GM21528 (cell line): ENCODE results near the gene ZNF503.

Experiments
- ATAC-seq: cut with Tn5 transposase; IDR thresholded peaks from one replicate; pipeline ENCODE4 v1.9.1; 2021; ENCODE audit warnings: mild to moderate bottlenecking, moderate library complexity; ENCODE audit not compliant: unreplicated experiment, low FRiP score

The ZNF503 gene

DNA sequence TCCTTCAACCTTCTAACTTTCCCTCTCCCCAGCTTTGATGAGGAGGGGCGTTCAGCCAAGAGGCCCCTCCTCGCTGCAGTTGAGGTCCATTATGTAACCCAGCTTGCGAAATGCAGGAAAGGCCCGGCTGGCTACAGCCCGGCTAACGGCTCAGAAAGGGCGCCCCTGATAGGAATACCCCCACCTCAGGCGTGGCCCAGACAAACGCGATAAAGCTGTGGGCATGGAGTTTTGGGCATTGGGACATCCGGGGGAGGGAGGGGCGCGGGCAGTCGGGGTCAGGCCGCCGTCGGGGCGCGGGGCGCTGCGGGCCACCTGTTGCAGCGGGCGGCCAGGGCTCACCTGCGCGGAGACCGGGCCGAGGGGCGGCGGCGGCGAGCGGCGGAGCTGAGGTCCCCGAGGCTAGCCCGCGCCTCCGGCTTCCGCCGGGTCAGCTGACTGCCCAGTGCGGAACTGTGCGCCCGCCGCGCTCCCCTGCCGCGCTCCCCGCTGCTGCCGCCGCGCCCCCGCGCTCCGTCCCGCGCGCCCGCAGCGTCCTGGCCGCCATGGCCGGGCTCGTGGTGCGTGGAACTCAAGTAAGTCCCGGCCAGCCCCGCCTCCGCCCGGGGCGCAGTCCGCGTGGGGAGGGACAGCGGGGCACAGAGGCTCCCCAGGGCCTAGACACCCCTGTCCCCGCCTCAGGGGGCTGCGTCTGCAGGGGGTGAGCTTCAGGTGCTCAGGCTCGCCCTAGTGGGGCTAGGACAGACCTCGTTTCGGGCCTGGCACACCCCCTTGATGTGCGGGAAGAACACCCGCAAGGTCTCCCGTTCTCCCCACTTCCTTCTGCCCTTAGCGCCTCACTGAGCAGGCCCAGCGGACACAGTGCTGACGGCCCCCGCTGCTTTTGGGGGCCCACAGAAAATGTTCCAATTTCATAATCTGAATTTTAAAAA, 29.9 kb upstream of the ZNF503 start, which contains the start of gene LRMDA:
TSS of gene LRMDA (plus strand) at position 445 of the 932 bp plus-strand sequence.
- no peak for ATAC-seq

- ATAC-seq: no peak
Observed at GRCh38 chr10:75430000-75430763, 28.6 kb upstream of the ZNF503 start.

- no peak for ATAC-seq
Observed at GRCh38 chr10:75429159-75429827, 27.7 kb upstream of the ZNF503 start.

DNA sequence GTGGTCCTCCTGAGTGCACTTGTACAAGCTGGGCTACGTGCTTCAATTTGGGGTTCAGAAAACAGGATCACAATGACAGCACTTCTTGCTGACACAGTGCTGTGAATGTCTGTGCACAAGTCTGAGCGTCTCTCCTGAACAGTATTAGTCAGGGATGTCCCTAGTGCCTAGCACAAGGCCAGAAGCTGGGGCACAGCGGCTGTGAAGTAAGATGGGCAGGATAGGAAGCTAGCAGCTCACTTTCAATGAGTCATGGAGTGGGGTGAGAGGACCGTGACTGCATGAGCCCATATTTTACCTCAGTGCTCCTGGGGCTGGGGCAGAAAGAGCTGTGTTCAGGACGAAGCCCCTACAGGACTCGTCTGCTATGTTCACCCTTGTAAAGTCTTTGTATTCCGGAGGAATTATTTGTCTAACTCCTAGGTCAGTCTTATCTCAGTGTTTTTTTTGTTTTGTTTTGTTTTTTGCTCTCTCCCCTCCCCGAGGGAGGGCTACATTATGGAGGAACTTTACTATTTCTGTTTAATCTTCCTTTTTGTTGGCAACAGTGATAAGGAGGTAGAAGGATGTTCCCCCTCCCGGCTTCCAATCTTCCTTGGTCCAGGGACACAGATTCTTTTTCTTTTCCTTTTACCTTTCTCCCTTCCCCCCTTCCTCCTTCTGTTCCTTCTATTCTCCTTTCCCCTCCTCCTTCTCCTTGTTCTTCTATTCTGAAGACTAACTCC, 27.0 kb upstream of the ZNF503 start:
- ATAC-seq: no peak

- no peak for ATAC-seq
Observed at GRCh38 chr10:75427951-75428350, 26.4 kb upstream of the ZNF503 start.

- ATAC-seq: no peak
Observed at GRCh38 chr10:75426880-75427279, 25.3 kb upstream of the ZNF503 start.

- ATAC-seq: no peak
Observed at GRCh38 chr10:75425291-75426079, 23.9 kb upstream of the ZNF503 start.

DNA sequence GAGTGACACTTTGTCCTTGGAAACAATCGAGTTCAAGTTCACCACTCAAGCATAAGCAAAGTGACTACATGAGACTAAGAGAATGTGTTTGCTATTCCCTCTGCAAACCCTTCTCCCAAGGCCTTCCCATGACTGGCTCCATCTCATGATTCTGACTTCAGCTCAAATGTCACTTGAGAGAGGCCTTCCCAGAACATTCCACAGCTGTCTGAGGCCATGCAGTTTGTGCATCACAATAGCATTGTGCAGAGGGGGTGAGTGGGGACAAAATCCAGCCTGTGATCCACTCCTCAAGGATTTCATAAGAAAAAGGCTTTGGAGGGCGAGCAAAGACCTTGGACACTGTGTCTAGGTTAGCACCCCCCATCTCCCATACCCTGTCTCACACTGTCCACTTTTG, 23.0 kb upstream of the ZNF503 start:
- ATAC-seq: no peak

DNA sequence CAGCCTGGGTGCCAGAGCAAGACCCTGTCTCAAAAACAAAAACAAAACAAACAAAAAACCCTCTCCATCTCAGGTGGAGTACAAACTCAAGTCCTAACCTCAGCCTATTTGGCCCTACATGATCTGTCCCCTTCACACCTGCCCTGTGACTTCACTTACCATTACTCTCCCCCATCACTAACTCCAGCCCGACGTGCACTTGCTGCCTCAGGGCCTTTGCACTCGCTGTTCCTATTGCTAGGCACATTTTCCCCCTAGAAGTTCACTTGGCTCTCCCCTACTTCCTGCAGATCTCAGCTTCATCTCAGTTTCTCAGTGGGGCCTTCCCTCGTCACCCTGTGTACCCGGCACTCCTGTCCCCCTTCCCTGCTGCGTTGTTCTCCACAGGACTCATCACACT, 21.3 kb upstream of the ZNF503 start:
- no peak for ATAC-seq

DNA sequence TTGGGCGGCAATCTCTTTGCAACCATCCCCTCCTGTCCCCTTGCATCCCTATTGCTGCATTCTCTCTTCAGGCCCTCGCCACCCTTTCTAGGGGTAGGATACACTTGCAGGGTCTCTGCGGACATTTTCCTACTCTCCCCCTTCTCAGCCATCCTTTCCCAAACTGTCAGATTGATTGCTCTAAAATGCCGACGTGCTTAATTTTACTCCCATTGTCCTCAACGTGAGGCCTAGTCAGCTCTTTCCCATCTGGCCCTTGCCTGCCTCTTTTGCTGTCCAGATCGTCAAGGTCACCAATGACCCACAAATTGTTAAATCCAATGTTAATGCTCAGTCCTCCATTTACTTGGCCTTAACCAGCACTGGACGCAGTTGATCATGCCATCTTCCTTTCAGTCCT, 17.1 kb upstream of the ZNF503 start:
- ATAC-seq: no peak

- ATAC-seq: no peak
Observed at GRCh38 chr10:75418293-75418692, 16.7 kb upstream of the ZNF503 start.

DNA sequence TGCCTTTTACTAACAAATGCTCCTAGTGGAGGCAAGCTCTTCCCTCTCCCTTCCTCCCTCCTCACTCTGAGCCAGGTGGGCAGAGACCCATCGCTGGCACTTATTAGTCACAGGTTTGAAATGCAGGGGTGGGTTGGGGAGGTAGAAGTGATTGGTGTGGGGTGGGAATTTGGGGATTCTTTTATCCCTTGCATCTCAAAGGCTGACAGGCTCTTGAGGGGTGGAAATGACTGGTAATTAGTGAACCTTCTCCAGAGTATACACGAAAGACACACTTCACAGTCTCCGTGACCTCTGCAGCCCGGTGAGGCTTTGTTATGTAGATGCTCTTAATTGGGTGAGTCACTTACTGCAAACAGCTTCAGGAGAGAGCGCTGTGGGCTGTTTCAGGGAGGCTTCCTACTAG, 16.0 kb upstream of the ZNF503 start:
- ATAC-seq: no peak

DNA sequence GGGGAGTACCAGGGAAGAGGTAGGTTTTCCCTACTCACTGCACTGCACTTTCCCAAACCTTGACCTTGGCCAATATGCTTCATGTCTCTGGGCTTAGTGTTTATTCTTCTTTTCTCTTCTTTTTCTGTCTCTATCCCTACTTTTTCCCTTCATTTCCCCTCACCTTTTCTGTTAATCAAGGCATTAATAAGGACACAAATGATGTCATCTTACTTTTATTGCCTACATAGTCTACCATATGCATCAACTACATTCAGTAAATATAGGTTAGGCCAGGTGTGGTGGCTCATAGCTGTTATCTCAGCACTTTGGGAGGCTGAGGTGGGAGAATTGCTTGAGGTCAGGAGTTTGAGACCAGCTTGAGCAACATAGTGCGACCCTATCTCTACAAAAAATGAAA, 13.0 kb upstream of the ZNF503 start:
- ATAC-seq: no peak

DNA sequence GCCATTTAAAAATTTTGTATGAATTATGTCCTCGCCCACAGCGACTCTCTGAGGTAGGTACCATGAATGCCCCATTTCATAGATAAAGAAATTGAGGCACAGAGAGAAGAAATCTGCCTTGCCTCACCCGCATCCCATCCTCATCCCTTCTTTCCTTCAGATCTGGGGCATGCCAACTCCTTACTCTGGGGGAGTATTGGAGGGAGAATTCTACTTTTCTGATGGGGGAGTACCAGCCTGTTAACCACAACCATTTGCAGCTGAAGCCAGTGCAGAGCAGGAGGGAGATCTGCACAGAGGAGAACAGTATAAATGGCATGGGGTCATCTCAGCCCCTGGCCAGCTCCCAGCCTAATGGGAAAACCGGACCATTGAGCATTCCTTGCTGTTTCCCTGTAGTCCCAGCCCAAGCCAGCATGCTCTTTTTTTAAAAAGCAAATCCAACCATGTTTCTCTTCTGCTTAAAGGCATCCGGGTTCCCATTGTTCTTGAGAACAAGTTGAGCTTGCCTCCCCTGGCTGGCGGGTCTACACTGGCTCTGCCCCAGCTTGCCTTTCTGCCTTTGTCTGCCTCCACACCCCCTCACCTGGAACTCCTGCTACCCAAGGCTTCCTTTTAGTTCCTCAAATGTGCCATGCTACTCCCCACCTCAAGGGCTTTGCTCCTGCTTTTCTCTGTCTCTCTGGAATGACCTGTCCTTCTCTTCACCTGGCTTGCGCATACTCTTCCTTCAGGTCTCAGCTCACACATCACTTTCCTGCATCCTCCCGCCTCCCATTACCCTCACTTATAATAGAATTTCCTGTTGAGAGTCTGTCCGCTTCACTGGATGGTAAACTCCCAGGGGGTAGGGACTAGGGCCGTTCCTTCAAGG, 8.8 kb upstream of the ZNF503 start:
- no peak for ATAC-seq

- no peak for ATAC-seq
Observed at GRCh38 chr10:75408911-75409885, 7.6 kb upstream of the ZNF503 start.

- ATAC-seq: no peak
Observed at GRCh38 chr10:75408509-75408875, 6.9 kb upstream of the ZNF503 start.

DNA sequence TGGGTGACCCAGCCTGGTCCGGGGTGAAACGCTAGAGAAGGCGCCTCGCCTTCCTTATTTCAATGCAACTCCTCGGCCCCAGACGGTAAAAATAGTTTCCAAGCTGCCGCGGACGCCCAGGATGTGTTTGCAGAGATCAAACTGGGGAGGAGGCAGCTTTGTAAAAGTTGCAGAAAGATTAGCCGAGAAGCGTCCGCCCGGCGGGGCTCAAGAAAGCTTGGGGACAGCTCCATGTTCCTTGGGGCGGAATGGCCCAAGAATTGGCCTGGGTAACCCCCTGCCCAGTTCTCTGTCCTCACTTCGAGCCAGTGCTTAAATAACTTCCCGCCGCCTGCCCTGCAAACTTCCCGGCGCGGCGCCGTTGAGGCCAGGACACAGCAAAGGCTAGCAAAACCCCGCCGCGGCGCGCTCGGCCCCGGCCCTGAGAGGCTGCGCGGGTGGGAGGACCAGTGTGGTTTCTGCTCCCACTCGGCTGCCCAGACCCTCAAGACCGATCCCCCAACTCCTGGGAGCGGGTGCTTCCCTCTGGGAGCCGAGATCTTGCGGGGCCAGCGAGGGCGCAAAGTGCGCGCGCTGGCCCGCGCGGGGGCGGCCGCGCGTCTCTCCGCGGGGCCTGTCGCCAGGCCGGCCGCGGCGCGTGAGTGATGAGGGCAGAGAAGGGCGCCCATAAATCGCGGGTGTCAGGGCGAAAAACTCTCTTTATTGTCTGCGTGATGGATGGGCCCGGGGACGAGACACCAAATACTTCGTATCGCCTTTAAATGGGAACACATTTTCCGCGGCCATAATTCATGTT, 6.3 kb upstream of the ZNF503 start:
- ATAC-seq: no peak
